GM18498 (cell line): ENCODE results near the gene TMEM198.

ENCODE experiments used
- ATAC-seq: cut with Tn5 transposase; IDR thresholded peaks from one replicate; pipeline ENCODE4 v1.9.1; 2021; ENCODE audit warnings: mild to moderate bottlenecking, moderate library complexity; ENCODE audit not compliant: unreplicated experiment

Gene TMEM198

GRCh38 chr2:219508971-219509779 lies 34.7 kb upstream of the TMEM198 start:
- peak; percentile 17 for ATAC-seq

GRCh38 chr2:219509780-219510511 lies 33.9 kb upstream of the TMEM198 start:
- peak; percentile 60 for ATAC-seq

- no peak for ATAC-seq
Observed at GRCh38 chr2:219510512-219511135, 33.2 kb upstream of the TMEM198 start.

GRCh38 chr2:219511547-219512325 lies 32.1 kb upstream of the TMEM198 start:
- no peak for ATAC-seq

- ATAC-seq: no peak
Observed at GRCh38 chr2:219512524-219513216, 31.2 kb upstream of the TMEM198 start.

GRCh38 chr2:219513787-219514186 lies 30.0 kb upstream of the TMEM198 start:
- ATAC-seq: no peak

GRCh38 chr2:219514196-219514761 lies 29.5 kb upstream of the TMEM198 start, which contains the start of gene ASIC4:
Gene ASIC4 (plus strand): TSS chr2:219514482. CDS start chr2:219514725, 243 bp downstream.
- no peak for ATAC-seq

- ATAC-seq: no peak
Observed at GRCh38 chr2:219514836-219515235, 29.0 kb upstream of the TMEM198 start.

- ATAC-seq: no peak
Observed at GRCh38 chr2:219515874-219516629, 27.8 kb upstream of the TMEM198 start.

- no peak for ATAC-seq
Observed at GRCh38 chr2:219516888-219517287, 26.9 kb upstream of the TMEM198 start.

GRCh38 chr2:219517954-219518778 lies 25.7 kb upstream of the TMEM198 start:
- no peak for ATAC-seq

- ATAC-seq: no peak
Observed at GRCh38 chr2:219519526-219519916, 24.3 kb upstream of the TMEM198 start.

GRCh38 chr2:219520079-219520478 lies 23.7 kb upstream of the TMEM198 start:
- no peak for ATAC-seq

- no peak for ATAC-seq
Observed at GRCh38 chr2:219521066-219521880, 22.6 kb upstream of the TMEM198 start.

GRCh38 chr2:219522111-219523030 lies 21.5 kb upstream of the TMEM198 start:
- no peak for ATAC-seq

- ATAC-seq: no peak
Observed at GRCh38 chr2:219523031-219523671, 20.7 kb upstream of the TMEM198 start.
